GM18868 (cell line): ENCODE results near the gene REG4.

Experiments
- ATAC-seq: cut with Tn5 transposase; IDR thresholded peaks from one replicate; pipeline ENCODE4 v1.9.1; 2021; ENCODE audit warnings: mild to moderate bottlenecking, moderate library complexity; ENCODE audit not compliant: unreplicated experiment

The REG4 gene

GRCh38 chr1:119781434-119782210 is 29.6 kb downstream of the REG4 start:
- no peak for ATAC-seq

GRCh38 chr1:119779869-119780356 is 31.3 kb downstream of the REG4 start:
- no peak for ATAC-seq

DNA sequence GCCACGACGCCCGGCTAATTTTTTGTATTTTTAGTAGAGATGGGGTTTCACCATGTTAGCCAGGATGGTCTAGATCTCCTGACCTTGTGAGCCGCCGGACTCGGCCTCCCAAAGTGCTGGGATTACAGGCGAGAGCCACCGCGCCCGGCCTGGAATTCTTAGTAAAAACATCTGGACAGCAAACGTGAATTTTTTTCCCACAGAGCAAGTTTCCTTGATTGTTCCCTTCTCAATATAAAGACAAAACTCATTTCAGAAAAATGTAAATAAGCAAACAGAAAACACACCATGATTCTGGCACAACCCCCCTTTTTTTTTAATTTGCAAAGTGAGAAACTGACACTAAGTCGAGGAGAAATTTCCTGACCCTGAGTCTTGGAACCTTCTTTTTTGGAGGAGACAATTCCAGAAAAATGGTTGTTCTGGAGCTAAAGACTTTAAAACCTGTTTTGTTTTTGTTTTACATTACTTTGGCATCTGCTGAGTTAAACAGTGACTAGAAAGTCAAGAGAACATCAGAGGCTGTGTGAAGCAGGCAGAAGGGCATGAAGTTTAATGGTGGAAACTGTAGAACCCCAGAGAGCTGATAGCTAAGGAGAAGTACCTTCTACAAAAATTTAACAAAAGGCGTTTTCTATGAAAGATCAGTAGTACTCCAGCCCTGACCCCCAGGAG is 32.2 kb downstream of the REG4 start:
- no peak for ATAC-seq

- no peak for ATAC-seq
Measured at GRCh38 chr1:119778359-119778758, 32.9 kb downstream of the REG4 start.

GRCh38 chr1:119774746-119775490 is 36.3 kb downstream of the REG4 start:
- no peak for ATAC-seq

DNA sequence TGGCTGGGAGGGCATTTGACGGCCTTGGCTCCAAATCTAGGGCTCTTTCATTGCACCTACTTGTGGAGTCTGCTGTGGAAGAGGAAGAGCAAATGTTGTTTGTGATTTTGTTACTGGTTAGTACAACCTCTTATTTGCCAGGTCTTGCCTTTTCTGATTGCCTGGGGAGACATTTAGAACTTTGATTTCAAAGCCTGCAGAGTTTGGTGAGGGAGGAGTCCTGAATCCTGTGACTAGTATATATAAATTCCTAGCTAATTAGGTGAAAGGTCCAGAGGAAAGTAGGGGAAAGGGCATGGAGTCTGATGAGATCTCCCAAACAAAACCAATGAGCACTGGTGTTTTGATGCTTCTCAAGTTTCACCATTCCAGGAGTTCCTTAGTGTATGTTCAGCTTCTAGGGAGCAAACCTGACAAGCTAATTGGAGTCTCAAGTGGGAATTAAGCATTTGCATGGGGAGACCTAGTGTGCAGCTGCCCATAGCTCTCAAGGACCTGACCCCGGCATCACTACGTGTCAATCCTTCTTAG is 37.5 kb downstream of the REG4 start:
- no peak for ATAC-seq

DNA sequence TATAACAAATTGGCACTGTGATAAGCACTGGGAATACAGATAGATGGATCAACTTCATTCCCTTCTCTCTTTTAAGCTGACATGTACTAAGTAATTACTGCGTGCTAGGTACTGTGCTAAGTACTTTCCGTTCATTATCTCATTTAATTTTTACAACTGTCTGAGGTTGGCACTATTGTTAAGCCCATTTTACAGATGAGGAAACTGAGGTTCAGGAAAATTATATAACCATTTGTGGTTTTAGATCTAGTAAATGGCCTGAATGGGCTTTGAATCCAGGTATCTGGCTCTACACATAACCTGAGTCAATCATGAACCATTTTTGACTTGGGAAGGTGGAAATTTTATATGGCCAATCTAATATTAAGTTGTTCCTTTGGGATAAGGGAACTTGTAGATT is 39.0 kb downstream of the REG4 start:
- no peak for ATAC-seq

DNA sequence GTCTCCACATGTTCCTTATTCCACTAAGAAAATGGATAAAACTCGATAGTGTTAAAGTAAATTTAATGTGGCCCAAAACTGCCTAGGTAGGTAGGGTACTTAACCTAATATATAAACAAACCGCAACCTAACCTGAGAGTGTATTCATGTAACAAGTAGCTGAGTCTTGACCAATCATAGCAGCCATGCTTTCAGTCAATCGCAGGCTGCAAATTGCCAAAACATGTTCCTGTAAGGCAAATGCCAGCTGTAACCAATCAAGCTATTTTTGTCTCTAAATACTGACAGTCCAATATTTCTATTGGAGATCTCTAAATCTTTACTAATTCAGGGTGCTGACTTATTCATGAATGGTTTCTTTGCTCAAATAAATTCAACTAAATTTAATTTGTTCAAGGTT is 39.5 kb downstream of the REG4 start:
- ATAC-seq, result no peak

GRCh38 chr1:119771016-119771415 is 40.2 kb downstream of the REG4 start:
- ATAC-seq, result no peak

DNA sequence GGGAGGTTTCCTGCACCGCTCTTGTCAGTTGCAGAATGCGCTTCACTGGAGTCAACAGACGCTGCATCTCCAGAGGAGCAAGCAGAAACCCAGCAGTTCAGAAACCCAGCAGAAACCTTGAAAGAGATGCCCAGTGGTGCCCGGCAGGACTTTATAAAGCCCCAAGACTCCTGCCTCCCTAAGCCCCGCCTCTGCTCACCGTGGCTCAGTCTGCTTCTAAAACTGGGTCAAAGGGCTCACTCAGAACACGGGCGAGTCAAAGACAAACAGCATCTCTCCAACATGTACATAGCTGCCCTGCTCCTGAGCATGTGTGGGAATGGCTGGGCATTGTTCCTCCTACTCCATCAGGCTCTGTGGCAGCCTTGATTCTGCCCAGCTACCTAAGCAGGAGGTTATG is 42.5 kb downstream of the REG4 start, which contains the start of gene HMGCS2:
HMGCS2 (minus strand) TSS at position 128 of the 400 bp plus-strand sequence; CDS start at position 67, 61 bp downstream.
- no peak for ATAC-seq

GRCh38 chr1:119767486-119767885 is 43.8 kb downstream of the REG4 start:
- ATAC-seq, result no peak

GRCh38 chr1:119766374-119766794 is 44.9 kb downstream of the REG4 start:
- no peak for ATAC-seq

GRCh38 chr1:119764220-119764619 is 47.0 kb downstream of the REG4 start:
- ATAC-seq, result no peak

GRCh38 chr1:119762953-119763352 is 48.3 kb downstream of the REG4 start:
- ATAC-seq, result no peak

GRCh38 chr1:119762409-119762808 is 48.9 kb downstream of the REG4 start:
- no peak for ATAC-seq

DNA sequence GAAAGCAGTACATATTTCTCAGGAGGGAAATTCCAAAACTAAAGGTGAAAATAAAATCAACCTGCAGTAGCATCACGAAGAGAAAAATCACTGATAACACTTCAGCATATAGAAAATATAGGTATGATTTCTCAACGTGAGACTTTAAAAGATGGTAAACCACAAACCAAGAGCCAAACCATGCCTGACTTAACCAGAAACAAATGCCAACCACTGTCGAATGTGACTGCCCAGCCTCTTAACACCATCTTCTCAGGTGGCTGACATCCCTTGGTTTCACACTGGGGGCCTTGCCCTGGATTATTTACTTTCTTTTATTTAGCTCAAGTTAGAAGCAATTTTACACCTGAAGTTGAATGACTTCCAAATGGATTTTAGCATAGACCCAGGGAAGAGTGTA is 52.7 kb downstream of the REG4 start:
- ATAC-seq, result no peak

- no peak for ATAC-seq
Measured at GRCh38 chr1:119752592-119752991, 58.7 kb downstream of the REG4 start.

DNA sequence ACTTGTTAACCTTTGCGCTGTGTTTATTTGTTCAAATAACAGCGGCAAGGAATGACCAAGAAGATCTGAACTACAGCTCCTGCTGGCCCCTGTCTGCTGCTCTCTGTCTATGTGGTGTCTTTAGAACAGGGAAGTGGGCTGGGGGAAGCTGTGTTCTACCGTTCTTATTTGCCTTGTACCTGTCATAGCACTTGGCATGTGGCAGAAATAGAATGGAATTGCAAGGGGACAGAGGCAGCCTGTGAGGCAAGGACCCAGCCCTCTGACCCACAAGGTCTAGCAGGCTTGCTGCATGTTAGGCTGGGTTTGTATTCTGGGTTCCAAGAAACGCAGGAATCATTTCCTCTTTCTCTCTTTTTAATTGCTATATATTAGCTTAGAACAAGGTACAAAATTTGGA is 63.2 kb downstream of the REG4 start:
- no peak for ATAC-seq

DNA sequence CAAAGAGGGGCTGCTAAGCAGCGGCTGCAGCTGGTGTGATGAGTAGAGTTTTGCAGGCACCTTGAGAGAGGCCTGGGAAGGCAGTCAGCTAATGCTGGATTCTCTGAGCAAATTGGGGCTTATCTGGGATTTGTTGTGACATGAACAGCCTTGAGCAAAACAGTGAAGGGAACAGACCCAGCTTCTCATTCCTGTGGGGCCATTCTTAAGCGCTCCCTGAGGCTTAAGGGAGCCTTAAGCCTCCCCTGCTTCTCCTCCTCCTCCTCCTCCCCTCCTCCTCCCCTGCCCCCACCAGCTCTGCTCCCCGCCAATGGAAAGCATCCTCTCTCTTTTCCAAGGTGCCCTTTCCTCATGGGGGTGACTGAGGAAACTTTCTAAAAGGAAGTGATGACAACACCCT is 63.8 kb downstream of the REG4 start:
- no peak for ATAC-seq

- no peak for ATAC-seq
Measured at GRCh38 chr1:119745034-119745433, 66.2 kb downstream of the REG4 start.

DNA sequence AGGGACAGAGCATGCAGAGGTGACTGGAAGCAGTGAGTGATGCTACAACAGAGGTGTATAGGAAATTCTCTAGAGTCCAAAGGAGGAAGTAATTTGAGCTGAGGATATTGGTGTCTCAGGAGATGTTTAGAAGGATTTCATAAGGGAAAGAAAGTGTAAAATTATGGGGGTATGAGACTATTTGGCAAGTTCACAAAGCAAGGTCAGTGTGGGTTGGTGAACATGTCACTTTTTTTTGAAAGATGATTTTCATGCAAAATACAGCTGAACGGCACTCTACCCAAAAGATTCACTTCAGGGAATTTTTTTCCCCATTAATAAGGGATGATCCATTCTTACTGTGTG is 66.7 kb downstream of the REG4 start:
- ATAC-seq, result no peak
